Endothelial cell of umbilical vein (primary cell): Measurements from ENCODE around the gene ZNF808. TPM values are rescaled to one million over a fixed set of nuclear protein-coding genes. Genes with fewer than 3 reads are reported as not detected.

Source experiments
- BruUV-seq: library from RNA; stranded (reverse); fragments of 400-500 nt; replicated peaks from 2 replicates; lab custom pipeline; 2021; lab: Mats Ljungman, UMichigan
- CTCF ChIA-PET: fragments of 300-600, 350-600 bp; sonication (Branson Sonifier 250); formaldehyde crosslinking; loops from one replicate; lab custom pipeline; 2021; ENCODE audit warnings: antibody characterized with exemption, inconsistent platforms; lab: Charles Lee
- POLR2A ChIA-PET: fragments of 300-600, 350-600 bp; sonication (Branson Sonifier 250); formaldehyde crosslinking; loops from one replicate; lab custom pipeline; 2021; ENCODE audit warnings: antibody characterized with exemption, inconsistent platforms; lab: Charles Lee
- DNase-seq: peaks from one replicate; pipeline ENCODE4 v3.0.0-alpha.2; 2011; ENCODE audit warnings: low read depth, low spot score
- FAIRE-seq: peaks from 2 replicates; lab custom pipeline; 2011; peaks lifted over from hg19 to GRCh38; lab: Jason Lieb, UNC
- H2AFZ ChIP-seq: 2 replicates; pipeline ENCODE4 v1.6.0; 2012; ENCODE audit warnings: low read depth, low read length, control low read depth, inconsistent platforms
- H3K27ac ChIP-seq: 2 replicates; pipeline ENCODE4 v1.5.1; 2011; ENCODE audit warnings: low read depth, mild to moderate bottlenecking, control low read depth, low read length, moderate library complexity; ENCODE audit not compliant: insufficient read depth
- H3K27me3 ChIP-seq, 2 experiments: 2 replicates each; pipeline versions ENCODE4 v1.6.0 to v1.6.1; 2011; ENCODE audit warnings: low read length in 2 of 2, mixed read lengths in 1 of 2; ENCODE audit not compliant: control insufficient read depth in 2 of 2, insufficient read depth in 2 of 2
- H3K36me3 ChIP-seq, 2 experiments: 2 replicates in 1 of 2; 3 replicates in 1 of 2; pipeline ENCODE4 v1.5.1; 2011; ENCODE audit warnings: low read length in 2 of 2, mild to moderate bottlenecking in 1 of 2, moderate library complexity in 1 of 2; ENCODE audit not compliant: control insufficient read depth in 2 of 2, insufficient read depth in 2 of 2; ENCODE audit errors: extremely low read depth in 1 of 2
- H3K4me1 ChIP-seq: 3 replicates; pipeline ENCODE4 v1.5.1; 2011; ENCODE audit warnings: mild to moderate bottlenecking, low read length; ENCODE audit not compliant: control insufficient read depth, insufficient read depth; ENCODE audit errors: extremely low read depth
- H3K4me2 ChIP-seq: 2 replicates; pipeline ENCODE4 v1.6.1; 2011; ENCODE audit warnings: low read length, control low read depth, mixed read lengths; ENCODE audit not compliant: insufficient read depth
- H3K4me3 ChIP-seq, 3 experiments: fragments of 200-600 bp in 1 of 3; sonication (generic), shearing (Covaris generic) in 1 of 3; replicated peaks in 1 of 3; 2 replicates each; pipeline ENCODE4 v1.5.1; 2011 to 2016; ENCODE audit warnings: control low read depth in 3 of 3, low read length in 3 of 3, mild to moderate bottlenecking in 2 of 3, inconsistent platforms in 1 of 3, low read depth in 1 of 3, moderate library complexity in 1 of 3; ENCODE audit not compliant: insufficient read depth in 1 of 3
- H3K79me2 ChIP-seq: 2 replicates; pipeline ENCODE4 v1.6.0; 2012; ENCODE audit warnings: low read length, inconsistent platforms; ENCODE audit not compliant: control insufficient read depth, insufficient read depth
- H3K9ac ChIP-seq: replicated peaks from 2 replicates; pipeline ENCODE3; 2011; ENCODE audit warnings: low read length, control low read depth; ENCODE audit not compliant: insufficient read depth; ENCODE audit errors: extremely low read depth
- H3K9me1 ChIP-seq: replicated peaks from 3 replicates; pipeline ENCODE4 v1.6.0; 2011; ENCODE audit warnings: mild to moderate bottlenecking, low read length; ENCODE audit not compliant: control insufficient read depth, insufficient read depth; ENCODE audit errors: extremely low read depth
- H3K9me3 ChIP-seq: replicated peaks from 2 replicates; pipeline ENCODE4 v1.5.1; 2012; ENCODE audit warnings: low read length, inconsistent platforms; ENCODE audit not compliant: control insufficient read depth, insufficient read depth
- H4K20me1 ChIP-seq: replicated peaks from 2 replicates; pipeline ENCODE3; 2011; ENCODE audit warnings: mild to moderate bottlenecking, low read length; ENCODE audit not compliant: control insufficient read depth, insufficient read depth; ENCODE audit errors: extremely low read depth
- CTCF ChIP-seq, 2 donors: IDR thresholded peaks; 1 replicate in 1 of 2; 2 replicates in 1 of 2; pipeline ENCODE4 v1.5.1; 2011; ENCODE audit warnings: low read length in 2 of 2, mild to moderate bottlenecking in 2 of 2, moderate library complexity in 2 of 2, control low read depth in 1 of 2, inconsistent platforms in 1 of 2, low read depth in 1 of 2; ENCODE audit not compliant: insufficient read depth in 1 of 2; ENCODE audit errors: extremely low read depth in 1 of 2
- EZH2 ChIP-seq: IDR thresholded peaks from 2 replicates; pipeline ENCODE4 v1.6.1; 2012; ENCODE audit warnings: borderline replicate concordance, low read depth, mild to moderate bottlenecking, moderate library complexity, low read length, inconsistent platforms; ENCODE audit not compliant: severe bottlenecking
- FOS ChIP-seq: IDR thresholded peaks from 2 replicates; pipeline ENCODE4 v1.6.1; 2011; ENCODE audit warnings: mild to moderate bottlenecking, low read length, moderate library complexity, borderline replicate concordance; ENCODE audit not compliant: insufficient read depth
- GATA2 ChIP-seq: IDR thresholded peaks from 2 replicates; pipeline ENCODE4 v1.7.0; 2011; ENCODE audit warnings: low read depth, mild to moderate bottlenecking, moderate library complexity, mixed read lengths, low read length; ENCODE audit not compliant: insufficient read length, insufficient read depth
- JUN ChIP-seq: IDR thresholded peaks from 2 replicates; pipeline ENCODE4 v1.6.1; 2011; ENCODE audit warnings: borderline replicate concordance, low read depth; ENCODE audit not compliant: insufficient read length, insufficient read depth
- MAX ChIP-seq: IDR thresholded peaks from 2 replicates; pipeline ENCODE4 v1.6.1; 2011; ENCODE audit not compliant: insufficient read depth, insufficient read length
- MYC ChIP-seq: IDR thresholded peaks from one replicate; pipeline ENCODE4 v1.6.1; 2011; ENCODE audit warnings: mild to moderate bottlenecking, low read depth, low read length
- POLR2A ChIP-seq: IDR thresholded peaks from 2 replicates; pipeline ENCODE4 v1.6.1; 2012; ENCODE audit warnings: low read depth, mild to moderate bottlenecking, control low read depth, low read length
- POLR2AphosphoS5 ChIP-seq: IDR thresholded peaks from 2 replicates; pipeline ENCODE4 v1.6.1; 2012; ENCODE audit warnings: low read depth, mild to moderate bottlenecking, control low read depth, low read length, moderate library complexity; ENCODE audit not compliant: insufficient read depth
- dilution Hi-C: fragments of 300-500 bp; cut with MboI; formaldehyde crosslinking; loops from one replicate; pipeline ENCODE4 v1.15.0; 2019; ENCODE audit warnings: low sequenced_read_pairs; ENCODE audit not compliant: extremely low pct_ligation_motif_present
- intact Hi-C: fragments of 100-400 bp; cut with micrococcal nuclease; formaldehyde crosslinking; loops from one replicate; pipeline ENCODE4 v1.10.0; 2022
- polyA plus RNA-seq, 4 experiments: library from polyadenylated mRNA; depleted of rRNA in 3 of 4; stranded (reverse) in 3 of 4; unstranded in 1 of 4; fragments of >200 nt; gene quantifications; 2 replicates each; pipeline versions ENCODE4 v1.2.1 to v1.2.3, GENCODE V29; 2011 to 2012; ENCODE audit warnings: missing spikeins in 1 of 4
- total RNA-seq: library from RNA; stranded (reverse); gene quantifications from 2 replicates; pipeline ENCODE4 v1.2.3, GENCODE V29; 2021

ZNF808 gene
- total and polyA plus RNA-seq, 2 donors (not counting 3 experiments of a cell fraction or from before 2014, with no cell fraction given), result 1.9 to 15.2 TPM

GRCh38 chr19:52600639-52601024, 73.2 kb downstream of the ZNF808 start:
- Histone ChIP-seq H3K27me3 (no peaks in the 10 kb centered on the region), H3K9me3 (no peaks in the 10 kb centered on the region), H3K4me2 (peak overlapping the region; percentile 98), H4K20me1 (no peaks in the 10 kb centered on the region), H3K9ac (peak overlapping the region; percentile 31), H3K4me1 (no peaks in the 10 kb centered on the region), H3K36me3 (peaks cover 0 to 3% of the 10 kb centered on the region in 2 experiments), H3K27ac (no peak overlapping the region), H2AFZ (peak overlapping the region; percentile 98), H3K79me2 (no peaks in the 10 kb centered on the region), H3K9me1 (no peaks in the 10 kb centered on the region), H3K4me3 (peak overlapping the region; percentile 58 to 82 (median 82))
- POLR2A ChIA-PET, result no interaction called here
- intact Hi-C loops (loop anchor here (5.0 kb wide), 1 partner anchor 92 kb away; no protein-coding TSS in a partner anchor), dilution Hi-C loops (no loop called here)
- BruUV-seq, result no TSS peak
- CTCF ChIA-PET, result no interaction called here
- FAIRE-seq (no peak), DNase-seq (no peak)
- TF ChIP-seq EZH2 (no peak), FOS (no peak), POLR2AphosphoS5 (no peak), MYC (no peak), POLR2A (no peak), MAX (no peak), GATA2 (no peak), CTCF (IDR thresholded peaks at IDR 0.05; ENCODE audit: extremely low read depth in 1 of 2, insufficient read depth in 1 of 2, low read depth in 1 of 2, low read length in 2 of 2) (no peak), JUN (no peak)
